Activated CD4-positive, alpha-beta T cell treated with anti-CD3 and anti-CD28 coated beads for 24 hours (primary cell): ENCODE measurements around the gene MIB1.
"Not testable (repeated sequence)": the region's sequence is repeated elsewhere in the genome, so short reads cannot be mapped to it uniquely, and the experiment has no call there.

Experiments
- DNase-seq, 2 donors: peaks; one replicate each; pipeline ENCODE4 v3.0.0-alpha.2; 2020; ENCODE audit warnings: low read depth in 2 of 2

MIB1 gene

DNA sequence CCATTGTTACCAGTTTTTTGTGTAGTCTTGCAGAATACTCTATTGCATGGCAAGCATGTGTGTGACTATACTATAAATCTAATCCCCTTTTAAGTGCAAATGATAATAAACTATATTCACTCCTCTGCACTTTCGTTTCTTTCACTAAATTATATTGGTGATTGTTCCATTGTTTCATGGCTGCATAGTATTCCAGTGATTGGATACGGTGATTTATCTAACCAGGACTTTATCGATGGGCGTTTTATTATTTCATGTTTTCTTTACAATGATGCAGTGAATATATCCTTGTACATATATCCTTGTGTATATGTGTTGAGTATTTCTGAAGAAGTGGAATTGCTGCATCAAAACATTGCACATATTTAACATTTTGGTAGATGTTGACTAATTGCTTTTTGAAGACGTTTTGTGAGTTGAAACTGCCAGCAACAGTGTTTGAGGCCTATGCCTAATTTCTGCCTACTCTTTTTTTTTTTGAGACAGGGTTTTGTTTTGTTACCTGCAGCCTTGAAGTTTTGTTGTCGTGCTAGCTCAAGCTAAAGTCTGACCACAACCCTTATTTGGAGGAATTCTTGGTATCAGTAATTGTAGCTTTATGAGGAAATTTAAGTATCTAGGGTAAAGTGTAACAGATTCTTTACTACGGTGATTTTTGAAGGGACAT lies 2.7 kb downstream of the MIB1 start:
- no peak for DNase-seq

- no peak for DNase-seq
These were observed 4.6 kb downstream of the MIB1 start for GRCh38 chr18:21745231-21745630.

DNA sequence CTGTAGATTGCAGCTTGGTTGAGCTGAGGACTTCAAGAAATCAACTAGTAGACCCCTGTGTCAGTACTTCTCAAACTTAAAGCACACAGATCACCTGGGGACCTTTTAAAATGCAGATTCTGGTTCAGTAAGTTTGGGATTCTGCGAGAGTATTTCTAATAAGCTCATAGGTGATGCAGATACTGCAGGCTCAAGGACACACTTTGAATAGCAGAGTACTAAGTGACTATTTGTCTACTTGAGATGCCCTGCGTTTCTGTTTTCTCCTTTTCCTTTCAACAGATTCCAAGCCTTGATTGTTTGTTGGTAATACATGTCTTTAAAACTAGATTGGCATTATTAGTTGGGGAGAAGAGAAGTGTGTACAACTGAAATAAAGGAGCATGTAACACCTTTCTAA lies 6.7 kb downstream of the MIB1 start:
- no peak for DNase-seq

GRCh38 chr18:21747764-21748693 lies 7.4 kb downstream of the MIB1 start:
- no peak for DNase-seq

- no peak for DNase-seq
These were observed 17.2 kb downstream of the MIB1 start for GRCh38 chr18:21757833-21758232.

- DNase-seq, result no peak
These were observed 19.2 kb downstream of the MIB1 start for GRCh38 chr18:21759836-21760235.

DNA sequence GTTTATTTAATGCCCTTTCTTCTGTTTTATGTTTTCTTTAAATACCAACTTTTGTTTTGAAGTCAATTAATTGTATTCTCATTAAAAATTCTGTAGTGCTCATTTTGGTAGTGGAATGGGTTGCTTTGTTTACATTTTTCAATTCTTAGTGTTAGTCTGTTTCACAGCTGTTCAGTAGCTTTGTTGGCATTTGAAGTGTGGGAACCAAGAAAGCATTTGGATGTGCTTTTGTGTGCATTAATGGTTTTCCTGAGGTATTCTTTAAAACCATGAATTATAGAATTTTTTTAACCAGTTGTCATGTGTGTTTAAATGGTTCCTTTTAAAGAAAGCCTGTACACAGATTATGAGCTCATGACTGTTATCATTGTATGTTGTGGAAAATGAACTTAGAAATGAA lies 19.7 kb downstream of the MIB1 start:
- no peak for DNase-seq

- no peak for DNase-seq
These were observed 21.0 kb downstream of the MIB1 start for GRCh38 chr18:21761471-21762115.

DNA sequence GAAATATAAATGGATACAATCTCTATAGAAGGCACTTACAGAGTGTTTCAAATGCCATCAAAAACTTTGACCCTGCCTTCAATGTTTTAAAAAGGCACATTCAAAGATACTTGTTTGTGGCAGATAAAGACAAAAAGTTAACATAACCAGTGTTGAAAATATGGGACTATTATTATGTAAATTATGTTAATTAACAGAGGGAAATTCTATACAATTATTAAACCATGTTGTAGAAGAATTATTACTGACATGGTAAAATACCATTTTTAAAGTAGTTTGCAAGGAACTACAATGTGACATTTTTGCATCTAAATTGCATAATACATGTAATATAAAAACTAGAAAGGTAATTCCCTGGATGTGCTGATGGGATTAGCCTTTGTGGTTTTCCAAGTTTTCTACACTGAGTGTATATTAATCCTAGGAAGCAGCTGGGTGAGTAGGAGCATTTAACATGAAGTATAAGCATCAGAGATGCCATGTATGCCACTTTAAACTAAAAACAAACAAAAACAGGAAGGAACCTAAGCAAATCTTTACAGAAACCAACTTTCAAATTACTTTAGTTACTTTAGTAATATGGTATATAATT lies 21.7 kb downstream of the MIB1 start:
- DNase-seq, result no peak

GRCh38 chr18:21763846-21764646 lies 23.5 kb downstream of the MIB1 start:
- DNase-seq, result no peak

- no peak for DNase-seq
These were observed 28.6 kb downstream of the MIB1 start for GRCh38 chr18:21769206-21769605.

- DNase-seq, result no peak
These were observed 34.1 kb downstream of the MIB1 start for GRCh38 chr18:21774722-21775121.

DNA sequence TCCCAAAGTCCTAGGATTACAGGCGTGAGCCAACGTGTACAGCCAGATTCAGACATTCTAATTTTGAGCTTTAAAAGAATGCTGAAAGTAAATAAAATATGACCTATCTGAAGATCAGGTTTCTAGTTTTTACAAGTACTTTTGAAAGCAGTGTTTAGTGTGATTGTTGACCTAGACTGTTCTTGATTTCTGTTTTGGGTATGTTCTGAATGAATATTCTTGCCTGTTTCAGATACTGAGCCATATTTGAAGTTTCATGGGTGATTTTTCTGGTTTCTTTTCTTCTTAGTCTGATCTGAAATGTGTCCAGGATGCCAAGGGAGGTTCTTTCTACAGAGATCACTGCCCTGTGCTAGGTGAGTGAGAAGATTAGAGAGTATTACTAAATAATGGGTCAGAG lies 37.2 kb downstream of the MIB1 start:
- DNase-seq, result no peak

- DNase-seq, result no peak
These were observed 45.9 kb downstream of the MIB1 start for GRCh38 chr18:21786526-21786925.

DNA sequence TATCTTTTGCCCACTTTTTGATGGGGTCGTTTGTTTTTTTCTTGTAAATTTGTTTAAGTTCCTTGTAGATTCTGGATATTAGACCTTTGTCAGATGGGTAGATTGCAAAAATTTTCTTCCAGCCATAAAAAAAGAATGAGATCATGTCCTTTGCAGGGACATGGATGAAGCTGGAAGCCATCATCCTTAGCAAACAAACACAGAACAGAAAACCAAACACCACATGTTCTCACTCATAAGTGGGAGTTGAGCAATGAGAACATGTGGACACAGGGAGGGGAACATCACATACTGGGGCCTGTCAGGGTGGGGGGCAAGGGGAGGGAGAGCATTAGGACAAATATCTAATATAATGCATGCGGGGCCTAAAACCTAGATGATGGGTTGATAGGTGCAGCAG lies 55.5 kb downstream of the MIB1 start:
- not testable (repeated sequence) for DNase-seq

GRCh38 chr18:21798126-21798525 lies 57.5 kb downstream of the MIB1 start:
- no peak for DNase-seq

GRCh38 chr18:21799721-21800120 lies 59.1 kb downstream of the MIB1 start:
- no peak for DNase-seq

DNA sequence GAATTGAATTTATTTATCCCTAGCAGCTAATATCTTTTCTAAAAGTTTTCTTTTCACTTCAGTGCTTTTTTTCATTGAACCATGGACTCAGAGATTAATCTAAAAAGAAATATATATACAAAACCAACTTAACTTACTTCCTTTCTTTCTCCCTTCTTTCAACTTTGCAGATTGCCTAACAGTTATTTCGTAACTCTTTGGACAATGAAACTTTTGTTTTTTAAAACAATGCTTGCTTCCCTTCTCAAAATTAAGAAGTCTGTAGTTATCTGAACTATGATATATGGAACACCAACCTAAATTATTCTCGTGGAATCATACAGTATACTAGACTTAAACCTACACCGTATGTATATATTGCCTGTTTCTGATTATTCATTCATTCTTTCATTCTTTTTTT lies 62.9 kb downstream of the MIB1 start:
- no peak for DNase-seq

GRCh38 chr18:21805771-21806366 lies 65.3 kb downstream of the MIB1 start:
- DNase-seq, result no peak

DNA sequence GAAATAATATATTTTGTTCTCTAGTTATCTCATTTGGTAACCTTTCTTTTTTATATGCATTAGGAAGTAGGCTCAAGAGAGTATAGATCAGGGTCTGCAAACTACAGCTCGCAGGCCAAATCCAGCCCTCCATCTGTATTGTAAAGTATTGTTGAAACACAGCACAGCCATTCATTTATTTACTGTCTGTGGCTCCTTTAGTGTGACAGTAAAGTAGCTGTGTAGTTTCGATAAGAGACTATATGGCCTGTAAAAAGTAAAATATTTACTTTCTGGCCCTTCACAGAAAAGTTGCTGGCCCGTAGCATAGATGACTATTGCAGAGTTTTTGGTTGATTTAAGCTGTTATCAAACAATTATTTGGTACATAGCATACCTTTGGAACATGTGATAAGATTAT lies 67.6 kb downstream of the MIB1 start:
- DNase-seq, result no peak

DNA sequence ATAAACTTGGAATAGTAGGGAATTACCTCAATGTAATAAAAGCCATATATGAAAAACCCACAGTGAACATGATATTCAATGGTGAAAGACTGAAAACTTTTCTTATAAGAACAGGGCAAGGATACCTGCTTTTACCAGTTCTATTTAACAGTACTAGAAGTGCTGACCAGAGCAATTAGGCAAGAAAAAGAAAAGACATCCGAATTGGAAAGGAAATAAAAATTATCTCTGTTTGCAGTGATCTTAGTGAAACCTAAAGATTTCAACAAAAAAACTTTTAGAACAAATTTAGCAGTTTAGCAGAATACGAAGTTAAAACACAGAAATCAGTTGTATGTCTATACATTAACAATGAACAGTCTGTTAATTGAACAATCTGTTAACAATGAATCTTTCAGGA lies 69.1 kb downstream of the MIB1 start:
- no peak for DNase-seq
